SK-N-MC (cell line): ENCODE measurements around the gene UBL4A.

Experiments
- DNase-seq: peaks from one replicate; pipeline ENCODE4 v3.0.0-alpha.2; 2011; ENCODE audit warnings: low read depth, low spot score
- H3K27ac ChIP-seq: fragments of 200-600 bp; sonication (generic); 2 replicates; pipeline ENCODE4 v1.5.1; 2016; ENCODE audit warnings: mixed run types
- H3K36me3 ChIP-seq: fragments of 200-600 bp; sonication (generic); 2 replicates; pipeline ENCODE4 v1.6.1; 2017; ENCODE audit warnings: antibody characterized with exemption, low read length, mixed read lengths; ENCODE audit not compliant: insufficient read depth
- H3K4me3 ChIP-seq: fragments of 200-600 bp; sonication (generic); 2 replicates; pipeline ENCODE4 v1.5.1; 2016
- H3K9ac ChIP-seq: fragments of 200-600 bp; sonication (generic); 2 replicates; pipeline ENCODE4 v1.8.0; 2017; ENCODE audit warnings: mixed run types, mixed read lengths; ENCODE audit not compliant: insufficient read length
- H3K9me3 ChIP-seq: fragments of 200-600 bp; sonication (generic); 2 replicates; pipeline ENCODE4 v1.6.1; 2017; ENCODE audit warnings: low read depth, mild to moderate bottlenecking, antibody characterized with exemption, low read length, moderate library complexity, mixed read lengths
- EZH2 ChIP-seq: fragments of 200-600 bp; sonication (generic); IDR thresholded peaks from one replicate; pipeline ENCODE4 v1.6.1; 2017; ENCODE audit warnings: antibody characterized with exemption
- FOXP2 ChIP-seq: optimal IDR thresholded peaks from 2 replicates; pipeline ENCODE3; 2011; ENCODE audit warnings: mild to moderate bottlenecking, moderate library complexity; ENCODE audit not compliant: insufficient read depth; ENCODE audit errors: extremely low read length, control extremely low read depth
- POLR2AphosphoS5 ChIP-seq: IDR thresholded peaks from 2 replicates; pipeline ENCODE4 v1.6.1; 2012; ENCODE audit warnings: mild to moderate bottlenecking, low read depth, low read length, borderline replicate concordance

Gene UBL4A

GRCh38 chrX:154439841-154440240 is 46.6 kb downstream of the UBL4A start:
- H3K9ac ChIP-seq = no peak overlapping the region
- TF ChIP-seq POLR2AphosphoS5 (no peak), FOXP2 (no peak), EZH2 (no peak)
- peaks cover 4% of the 10 kb centered on the region; the same call in 1 of the 2 replicates for H3K36me3 ChIP-seq
- H3K27ac ChIP-seq = no peak overlapping the region
- H3K9me3 ChIP-seq = no peaks in the 10 kb centered on the region
- no peak for DNase-seq
- H3K4me3 ChIP-seq = no peak overlapping the region

- Histone ChIP-seq H3K9ac (peak overlapping the region; percentile 46), H3K4me3 (peak overlapping the region; percentile 77), H3K27ac (no peak overlapping the region), H3K36me3 (peaks cover 4% of the 10 kb centered on the region; the same call in 1 of the 2 replicates), H3K9me3 (no peaks in the 10 kb centered on the region)
- no peak for DNase-seq
- no peak for TF ChIP-seq EZH2
- no peak for TF ChIP-seq POLR2AphosphoS5
- TF ChIP-seq FOXP2 = no peak
These were observed 48.2 kb downstream of the UBL4A start for GRCh38 chrX:154437971-154438893.

GRCh38 chrX:154436983-154437752 is 49.2 kb downstream of the UBL4A start, which contains the start of gene GDI1:
TSS of gene GDI1 (plus strand) at chrX:154437154. CDS start at chrX:154437255, 101 bp downstream.
- peaks cover 2% of the 10 kb centered on the region; the same call in 1 of the 2 replicates for H3K36me3 ChIP-seq
- H3K27ac ChIP-seq = 0 out of 2 replicates have a peak within 1 kb of the TSS, but pooled peaks have one; percentile 46
- H3K9me3 ChIP-seq = no peaks in the 10 kb centered on the region
- peak within 1 kb of the TSS; percentile 66 for H3K9ac ChIP-seq
- TF ChIP-seq POLR2AphosphoS5 (peak; percentile 39; the same call in 1 of the 2 replicates), FOXP2 (no peak)
- H3K4me3 ChIP-seq = peak within 1 kb of the TSS; percentile 77
- no peak for DNase-seq

GRCh38 chrX:154436374-154436982 is 49.9 kb downstream of the UBL4A start:
- Histone ChIP-seq H3K36me3 (no peaks in the 10 kb centered on the region; the same call in 1 of the 2 replicates), H3K9ac (peak overlapping the region; percentile 66), H3K4me3 (peak overlapping the region; percentile 77), H3K27ac (0 out of 2 replicates have a peak overlapping the region, but pooled peaks have one; percentile 46), H3K9me3 (no peaks in the 10 kb centered on the region)
- TF ChIP-seq FOXP2 (no peak), EZH2 (no peak), POLR2AphosphoS5 (no peak)
- no peak for DNase-seq

- Histone ChIP-seq H3K9me3 (no peaks in the 10 kb centered on the region), H3K9ac (no peak overlapping the region), H3K27ac (no peak overlapping the region), H3K4me3 (no peak overlapping the region), H3K36me3 (no peaks in the 10 kb centered on the region; the same call in 1 of the 2 replicates)
- TF ChIP-seq FOXP2 (no peak), EZH2 (no peak), POLR2AphosphoS5 (no peak)
- no peak for DNase-seq
These were observed 51.2 kb downstream of the UBL4A start for GRCh38 chrX:154435171-154435733.

- Histone ChIP-seq H3K27ac (no peak overlapping the region), H3K4me3 (no peak overlapping the region), H3K36me3 (no peaks in the 10 kb centered on the region; the same call in 1 of the 2 replicates), H3K9ac (no peak overlapping the region), H3K9me3 (no peaks in the 10 kb centered on the region)
- no peak for DNase-seq
- TF ChIP-seq EZH2 (no peak), POLR2AphosphoS5 (no peak), FOXP2 (no peak)
These were observed 51.8 kb downstream of the UBL4A start for GRCh38 chrX:154434394-154435168.
